Type B pancreatic cell (in vitro differentiated cells): ENCODE results near the gene IGF1. TPM values are rescaled to one million over a fixed set of nuclear protein-coding genes. Genes with fewer than 3 reads are reported as not detected.
"Not testable (repeated sequence)": the region's sequence is repeated elsewhere in the genome, so short reads cannot be mapped to it uniquely, and the experiment has no call there.

Experiments used
- DNase-seq: peaks from one replicate; pipeline ENCODE4 v3.0.0; 2021; ENCODE audit warnings: mixed read lengths; ENCODE audit not compliant: unreplicated experiment; ENCODE audit errors: extremely low spot score
- H3K27ac Mint-ChIP-seq: 2 replicates; pipeline ENCODE4 v1.8.0; 2021; ENCODE audit warnings: mild to moderate bottlenecking, mixed read lengths
- H3K27me3 Mint-ChIP-seq: 2 replicates; pipeline ENCODE4 v1.8.0; 2021; ENCODE audit warnings: mixed read lengths
- H3K36me3 Mint-ChIP-seq: 2 replicates; pipeline ENCODE4 v1.8.0; 2021; ENCODE audit warnings: mixed read lengths
- H3K4me1 Mint-ChIP-seq: one replicate; pipeline ENCODE4 v1.8.0; 2021; ENCODE audit warnings: mixed read lengths; ENCODE audit not compliant: unreplicated experiment
- H3K4me3 Mint-ChIP-seq: 2 replicates; pipeline ENCODE4 v1.8.0; 2021; ENCODE audit warnings: mild to moderate bottlenecking, mixed read lengths
- H3K9me3 Mint-ChIP-seq: 2 replicates; pipeline ENCODE4 v1.8.0; 2021; ENCODE audit warnings: mixed read lengths
- CTCF ChIP-seq: fragments of 200-600 bp; sonication (generic); conservative IDR thresholded peaks from 2 replicates; pipeline ENCODE4 v1.5.0; 2021; ENCODE audit warnings: antibody characterized with exemption, mild to moderate bottlenecking
- total RNA-seq: library from RNA; stranded (reverse); gene quantifications from 2 replicates; pipeline ENCODE4 v1.2.1, GENCODE V29; 2021; ENCODE audit warnings: low replicate concordance

Gene IGF1
- total RNA-seq, 1 donor from 2014 or later: 16.1 TPM

GRCh38 chr12:102372087-102372486 is 108.3 kb downstream of the IGF1 start:
- H3K4me3 Mint-ChIP-seq: no peak overlapping the region
- H3K9me3 Mint-ChIP-seq: peaks cover 5% of the 10 kb centered on the region
- H3K27ac Mint-ChIP-seq: no peak overlapping the region
- H3K27me3 Mint-ChIP-seq: no peaks in the 10 kb centered on the region
- no peaks in the 10 kb centered on the region for H3K36me3 Mint-ChIP-seq
- no peak for TF ChIP-seq CTCF
- peaks cover 9% of the 10 kb centered on the region for H3K4me1 Mint-ChIP-seq
- DNase-seq: no peak

- Mint-ChIP-seq H3K36me3 (no peaks in the 10 kb centered on the region), H3K27ac (no peak overlapping the region), H3K4me3 (no peak overlapping the region), H3K4me1 (peaks cover 9% of the 10 kb centered on the region), H3K9me3 (peaks cover 5% of the 10 kb centered on the region), H3K27me3 (peaks cover 5% of the 10 kb centered on the region)
- TF ChIP-seq CTCF: no peak
- no peak for DNase-seq
Observed at GRCh38 chr12:102371165-102371564, 109.2 kb downstream of the IGF1 start.

GRCh38 chr12:102369876-102370275 is 110.5 kb downstream of the IGF1 start:
- H3K9me3 Mint-ChIP-seq: peaks cover 5% of the 10 kb centered on the region

GRCh38 chr12:102365365-102365764 is 115.0 kb downstream of the IGF1 start:
- Mint-ChIP-seq H3K4me3 (no peak overlapping the region), H3K4me1 (no peaks in the 10 kb centered on the region), H3K27me3 (peaks cover 19% of the 10 kb centered on the region), H3K27ac (no peak overlapping the region), H3K36me3 (no peaks in the 10 kb centered on the region), H3K9me3 (no peaks in the 10 kb centered on the region)
- no peak for TF ChIP-seq CTCF
- no peak for DNase-seq

More at GRCh38 chr12:102369876-102370275, 110.5 kb downstream of the IGF1 start:
- Mint-ChIP-seq H3K27ac (no peak overlapping the region), H3K36me3 (no peaks in the 10 kb centered on the region), H3K4me1 (peaks cover 9% of the 10 kb centered on the region), H3K27me3 (peaks cover 7% of the 10 kb centered on the region), H3K4me3 (no peak overlapping the region)
- no peak for TF ChIP-seq CTCF
- DNase-seq: no peak

- Mint-ChIP-seq H3K4me3 (no peak overlapping the region), H3K27ac (no peak overlapping the region), H3K4me1 (no peaks in the 10 kb centered on the region), H3K27me3 (peaks cover 25% of the 10 kb centered on the region), H3K9me3 (no peaks in the 10 kb centered on the region), H3K36me3 (no peaks in the 10 kb centered on the region)
- no peak for TF ChIP-seq CTCF
- DNase-seq: no peak
Observed at GRCh38 chr12:102364709-102365108, 115.7 kb downstream of the IGF1 start.

GRCh38 chr12:102356690-102357089 is 123.7 kb downstream of the IGF1 start:
- Mint-ChIP-seq H3K36me3 (no peaks in the 10 kb centered on the region), H3K27ac (no peak overlapping the region), H3K4me3 (no peak overlapping the region), H3K27me3 (peaks cover 20% of the 10 kb centered on the region), H3K4me1 (no peaks in the 10 kb centered on the region), H3K9me3 (peaks cover 11% of the 10 kb centered on the region)
- TF ChIP-seq CTCF: no peak
- no peak for DNase-seq

- not testable (repeated sequence) for H3K4me3 Mint-ChIP-seq, H3K27ac Mint-ChIP-seq, DNase-seq, H3K4me1 Mint-ChIP-seq, H3K27me3 Mint-ChIP-seq, H3K36me3 Mint-ChIP-seq
- H3K9me3 Mint-ChIP-seq: peaks cover 11% of the 10 kb centered on the region
Observed at GRCh38 chr12:102354281-102354680, 126.1 kb downstream of the IGF1 start.
